ENCODE measurements around the gene DEDD2.
A peak's percentile ranks its signal among the peaks of the same experiment; 100 is the strongest.

DNA sequence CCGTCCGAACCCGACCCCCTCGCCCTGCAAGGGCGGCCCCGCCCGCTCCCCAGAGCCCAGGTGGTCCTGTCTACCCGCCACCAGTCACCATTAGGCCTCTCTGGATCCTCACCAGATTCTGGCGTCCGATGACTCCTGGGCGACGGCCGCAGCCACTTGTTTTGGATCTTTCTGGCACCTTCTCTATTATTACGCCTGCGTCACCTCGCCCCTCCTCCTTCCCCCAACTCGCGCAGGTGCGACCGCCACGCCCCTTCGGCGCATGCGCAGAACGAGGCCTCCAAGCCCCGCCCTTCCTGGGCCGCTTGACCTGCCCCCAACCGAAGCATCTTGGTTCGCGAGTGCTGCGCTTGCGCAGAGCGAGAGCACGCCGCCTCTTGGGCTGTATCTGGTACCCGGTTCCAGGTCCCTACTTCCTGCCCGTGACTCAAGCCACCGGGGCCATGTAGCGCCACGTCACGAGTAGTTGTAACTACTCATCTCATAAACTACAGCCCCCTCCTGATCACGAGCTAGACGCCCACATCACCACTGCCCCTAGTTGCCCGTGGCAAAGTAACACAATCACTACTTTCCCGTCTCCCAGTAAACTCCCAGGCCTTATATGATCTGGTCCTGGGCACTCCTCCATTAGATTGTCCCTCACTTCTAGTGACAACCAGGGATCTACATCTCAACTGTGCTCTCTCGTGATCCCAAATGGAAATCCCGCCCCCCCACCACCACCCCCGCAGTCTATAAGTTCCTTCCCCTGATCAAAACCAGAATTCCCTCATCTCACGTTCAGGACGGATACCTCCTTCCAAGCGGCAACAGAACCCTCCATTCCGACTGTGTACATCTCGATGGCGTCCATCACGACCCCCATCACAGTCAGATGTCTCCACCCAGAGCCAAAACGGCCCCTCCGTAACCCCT is at the start of gene DEDD2:
- TF ChIP-seq, protein P1, sequence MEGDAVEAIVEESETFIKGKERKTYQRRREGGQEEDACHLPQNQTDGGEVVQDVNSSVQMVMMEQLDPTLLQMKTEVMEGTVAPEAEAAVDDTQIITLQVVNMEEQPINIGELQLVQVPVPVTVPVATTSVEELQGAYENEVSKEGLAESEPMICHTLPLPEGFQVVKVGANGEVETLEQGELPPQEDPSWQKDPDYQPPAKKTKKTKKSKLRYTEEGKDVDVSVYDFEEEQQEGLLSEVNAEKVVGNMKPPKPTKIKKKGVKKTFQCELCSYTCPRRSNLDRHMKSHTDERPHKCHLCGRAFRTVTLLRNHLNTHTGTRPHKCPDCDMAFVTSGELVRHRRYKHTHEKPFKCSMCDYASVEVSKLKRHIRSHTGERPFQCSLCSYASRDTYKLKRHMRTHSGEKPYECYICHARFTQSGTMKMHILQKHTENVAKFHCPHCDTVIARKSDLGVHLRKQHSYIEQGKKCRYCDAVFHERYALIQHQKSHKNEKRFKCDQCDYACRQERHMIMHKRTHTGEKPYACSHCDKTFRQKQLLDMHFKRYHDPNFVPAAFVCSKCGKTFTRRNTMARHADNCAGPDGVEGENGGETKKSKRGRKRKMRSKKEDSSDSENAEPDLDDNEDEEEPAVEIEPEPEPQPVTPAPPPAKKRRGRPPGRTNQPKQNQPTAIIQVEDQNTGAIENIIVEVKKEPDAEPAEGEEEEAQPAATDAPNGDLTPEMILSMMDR (IDR thresholded peaks at IDR 0.05): no peak
- peak; percentile 81 to 96 for TF ChIP-seq POLR2A (IDR thresholded peaks at IDR 0.05)
